GM20000 (cell line): Measurements from ENCODE around the gene PAPPA.

ENCODE experiments used
- DNase-seq: peaks from one replicate; pipeline ENCODE4 v3.0.0; 2012; ENCODE audit warnings: low spot score
- CTCF ChIP-seq: IDR thresholded peaks from 2 replicates; pipeline ENCODE4 v1.5.1; 2012; ENCODE audit warnings: mild to moderate bottlenecking, control low read depth; ENCODE audit errors: extremely low read depth, missing control alignments

PAPPA gene

GRCh38 chr9:116152941-116153764 is 438 bp upstream of the PAPPA start:
- TF ChIP-seq CTCF, result no peak
- DNase-seq, result peak; percentile 23

GRCh38 chr9:116154334-116154975 is 864 bp downstream of the PAPPA start:
- TF ChIP-seq CTCF, result no peak
- peak; percentile 32 for DNase-seq

GRCh38 chr9:116154976-116155697 is 1.5 kb downstream of the PAPPA start:
- TF ChIP-seq CTCF, result no peak

GRCh38 chr9:116155698-116156039 is 2.1 kb downstream of the PAPPA start:
- no peak for DNase-seq

More at GRCh38 chr9:116154976-116155697, 1.5 kb downstream of the PAPPA start:
- DNase-seq, result peak; percentile 53

GRCh38 chr9:116156621-116157314 is 3.2 kb downstream of the PAPPA start:
- no peak for DNase-seq
- no peak for TF ChIP-seq CTCF

More at GRCh38 chr9:116155698-116156039, 2.1 kb downstream of the PAPPA start:
- TF ChIP-seq CTCF, result no peak

- DNase-seq, result no peak
- no peak for TF ChIP-seq CTCF
Observed at GRCh38 chr9:116157436-116158138, 4.0 kb downstream of the PAPPA start.
